Smooth muscle cell of the brain vasculature (primary cell): ENCODE data around the gene PALMD.

ENCODE experiments used
- DNase-seq: peaks from one replicate; pipeline ENCODE4 v3.0.0-alpha.2; 2012; ENCODE audit warnings: low read depth, low spot score

The PALMD gene

GRCh38 chr1:99658031-99658290 is 12.0 kb downstream of the PALMD start:
- no peak for DNase-seq

GRCh38 chr1:99659755-99660210 is 13.9 kb downstream of the PALMD start:
- DNase-seq, result no peak

DNA sequence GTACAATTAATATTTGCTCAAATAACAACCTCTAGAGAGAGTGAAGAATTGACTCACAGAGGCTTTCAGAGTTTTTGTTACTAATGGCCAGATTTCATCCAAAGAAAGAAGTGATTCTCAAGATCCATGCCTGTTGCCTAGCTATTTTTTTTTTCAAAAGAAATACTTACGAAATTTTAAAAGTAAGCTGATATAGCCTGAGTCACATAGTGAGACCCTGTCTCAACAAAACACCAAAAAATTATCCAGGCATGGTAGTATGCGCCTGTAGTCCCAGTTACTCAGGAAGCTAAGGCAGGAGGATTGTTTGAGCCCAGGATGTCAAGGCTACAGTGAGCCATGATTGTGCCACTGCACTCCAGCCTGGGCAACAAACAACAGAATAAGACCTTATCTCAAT is 14.6 kb downstream of the PALMD start:
- no peak for DNase-seq

DNA sequence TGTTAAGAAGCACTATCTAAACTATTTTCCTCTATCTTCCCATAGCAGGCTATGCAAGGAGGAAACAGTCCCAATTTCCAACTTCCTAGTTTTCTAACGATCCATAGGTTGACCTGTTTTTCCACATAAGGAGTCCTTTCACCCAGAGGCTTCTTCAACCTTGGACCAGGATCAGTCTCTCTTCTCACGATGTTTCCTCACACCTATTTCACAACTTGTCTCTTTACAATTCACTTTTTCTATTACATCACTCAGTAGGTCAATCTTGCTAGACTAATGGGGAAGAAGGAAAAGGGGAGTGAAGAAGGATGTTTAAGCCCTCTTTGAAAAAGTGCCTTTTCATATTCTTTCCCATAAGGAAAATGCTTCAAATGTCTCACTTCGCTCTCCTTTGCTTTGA is 15.9 kb downstream of the PALMD start:
- no peak for DNase-seq

- no peak for DNase-seq
Measured at GRCh38 chr1:99662539-99663080, 16.7 kb downstream of the PALMD start.

GRCh38 chr1:99663501-99663900 is 17.6 kb downstream of the PALMD start:
- DNase-seq, result no peak

GRCh38 chr1:99665212-99665611 is 19.3 kb downstream of the PALMD start:
- no peak for DNase-seq

GRCh38 chr1:99669376-99669775 is 23.5 kb downstream of the PALMD start:
- DNase-seq, result no peak

GRCh38 chr1:99669821-99670220 is 23.9 kb downstream of the PALMD start:
- DNase-seq, result no peak

DNA sequence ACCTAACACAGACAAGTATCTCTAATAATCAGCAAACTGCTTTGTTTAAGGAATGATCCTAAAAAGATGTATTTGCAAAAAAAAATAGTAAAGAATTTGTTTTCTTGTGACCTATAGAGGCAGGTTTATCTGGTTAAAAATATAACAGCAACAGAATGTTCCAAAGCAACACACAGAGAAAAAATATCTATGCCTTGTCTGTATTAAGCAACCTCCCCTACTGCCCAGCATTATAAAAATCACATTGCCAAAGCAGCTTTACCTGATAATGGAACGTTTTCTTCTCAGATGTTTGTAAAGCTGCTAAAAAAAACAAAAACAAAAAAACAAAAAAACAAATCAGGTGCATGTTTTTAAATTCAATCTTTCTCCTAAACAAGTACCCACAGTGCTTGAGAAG is 24.7 kb downstream of the PALMD start:
- no peak for DNase-seq

DNA sequence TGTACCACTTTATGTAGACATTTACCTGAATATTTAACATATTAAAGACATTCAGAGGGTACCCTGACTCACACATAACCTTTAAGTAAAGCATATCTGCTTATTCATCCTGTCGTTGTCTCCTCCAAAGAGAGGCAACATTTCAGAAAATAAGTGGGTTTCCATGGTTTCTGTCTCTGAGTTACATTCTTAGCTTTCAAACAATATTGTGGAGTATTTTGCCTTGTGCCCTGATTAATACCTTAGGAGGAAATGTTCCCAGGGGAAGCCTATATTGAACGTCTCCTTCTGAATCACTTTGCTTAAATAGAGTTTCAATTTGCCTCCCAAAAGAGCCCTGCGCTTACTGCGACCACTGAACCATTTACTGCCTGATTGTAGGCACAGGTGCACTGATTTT is 26.1 kb downstream of the PALMD start:
- no peak for DNase-seq

DNA sequence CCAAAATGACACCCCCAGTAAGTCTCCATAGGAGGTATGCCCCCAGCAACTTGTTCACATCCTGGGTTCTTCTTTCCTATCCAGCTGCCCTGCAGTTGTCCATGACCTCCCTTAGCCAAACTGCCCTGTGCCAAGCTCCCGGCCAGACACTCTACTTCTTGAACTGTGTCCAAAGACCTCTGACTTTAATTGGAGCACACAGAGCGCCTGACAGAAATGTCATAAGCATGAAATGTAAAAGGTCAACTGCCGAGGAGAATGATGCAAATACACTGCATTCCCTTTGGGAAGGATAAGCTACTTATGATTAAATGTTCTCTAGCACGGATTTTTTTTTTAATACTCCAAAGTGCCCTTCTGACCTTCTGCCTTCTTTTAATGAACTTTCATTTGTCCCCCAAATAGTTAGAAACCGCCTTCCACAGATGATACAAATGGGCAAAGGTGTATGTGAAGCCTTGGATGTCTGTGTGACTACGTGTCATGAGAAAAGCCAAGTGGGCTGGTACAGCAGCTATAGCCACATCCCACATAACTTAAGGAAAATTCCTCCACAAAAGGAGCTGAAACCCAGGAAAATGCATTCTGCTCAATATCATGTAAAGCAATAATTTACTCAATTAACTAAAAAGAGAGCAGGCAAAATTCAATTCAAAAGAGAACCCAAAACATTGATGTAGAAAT is 26.8 kb downstream of the PALMD start:
- DNase-seq, result peak; percentile 44

DNA sequence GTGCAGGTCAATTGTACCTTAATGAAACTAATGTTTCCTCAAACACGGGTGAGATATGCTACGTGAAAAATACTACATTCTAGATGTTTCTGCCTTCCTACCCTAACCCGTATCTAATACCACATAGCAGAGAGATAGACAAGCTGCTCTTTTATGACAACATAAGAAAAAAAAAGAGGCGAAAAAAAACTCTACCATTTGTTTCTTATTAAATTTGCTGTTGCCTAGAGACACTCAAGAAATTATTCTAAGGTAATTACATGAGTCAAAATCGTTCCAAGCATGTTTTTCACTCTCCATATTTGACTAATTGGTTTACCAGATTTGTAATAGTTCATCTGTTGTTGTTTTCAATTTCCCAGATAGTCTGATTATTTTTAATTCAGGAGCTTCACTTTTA is 27.4 kb downstream of the PALMD start:
- no peak for DNase-seq

DNA sequence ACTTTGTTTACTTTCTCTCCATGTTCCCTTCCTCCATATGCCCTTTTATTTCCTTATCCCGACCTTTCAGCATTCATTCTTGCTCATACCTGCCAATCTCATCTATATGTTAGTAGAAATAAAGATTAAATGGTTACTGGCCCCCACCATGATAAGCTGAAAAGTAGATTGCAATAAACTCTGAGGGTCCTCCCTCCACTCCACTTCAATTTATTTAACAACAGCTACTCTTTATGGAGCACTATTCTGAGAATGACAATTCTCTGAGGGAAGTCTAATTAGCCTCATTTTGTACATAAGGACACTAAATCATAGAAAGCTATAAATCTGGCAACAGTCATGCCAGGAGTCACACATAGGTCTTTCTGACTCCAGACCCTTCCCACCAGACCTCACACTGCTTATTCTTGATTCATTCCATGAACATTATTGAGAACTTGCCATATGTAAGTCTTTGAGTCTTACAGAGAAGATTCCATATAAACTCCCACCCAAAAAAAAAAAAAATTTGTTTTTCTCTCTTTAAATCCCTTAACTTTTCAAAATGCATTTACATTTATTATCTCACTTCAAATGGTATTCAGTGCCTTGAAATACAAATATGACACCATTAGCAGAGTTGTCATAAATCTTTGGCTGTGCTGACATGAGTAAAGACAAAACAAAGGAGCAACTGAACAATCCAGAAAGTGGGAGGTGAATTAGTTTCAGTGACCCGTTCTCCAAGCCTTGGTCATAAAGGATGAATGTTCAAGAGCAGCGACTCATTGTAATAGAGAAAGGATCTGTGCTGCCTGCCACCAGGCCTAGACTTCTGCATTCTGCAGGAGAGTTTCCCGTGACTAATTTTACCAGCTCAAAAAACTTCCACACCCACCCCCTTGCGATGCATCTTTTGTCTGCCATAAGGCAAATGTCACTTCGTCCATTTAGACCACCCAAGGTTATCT is 28.5 kb downstream of the PALMD start:
- DNase-seq, result no peak

DNA sequence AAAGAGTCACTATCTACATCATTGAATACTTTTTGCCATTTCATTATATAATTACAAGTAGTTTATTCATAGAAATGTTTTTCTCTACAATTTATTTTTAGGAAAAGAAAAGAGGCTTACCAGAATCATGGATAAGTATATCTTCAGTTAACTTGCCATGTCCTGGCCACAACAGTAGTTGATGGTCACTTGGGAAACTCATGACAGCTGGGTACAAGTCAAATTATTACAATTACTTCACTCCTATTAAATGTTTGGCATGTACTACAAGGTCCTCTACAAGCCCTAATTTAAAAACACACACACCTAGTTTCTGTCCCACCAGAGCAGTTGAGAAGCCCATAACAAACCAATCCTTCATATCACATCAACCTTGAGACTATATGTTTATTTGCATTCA is 29.4 kb downstream of the PALMD start:
- DNase-seq, result no peak

DNA sequence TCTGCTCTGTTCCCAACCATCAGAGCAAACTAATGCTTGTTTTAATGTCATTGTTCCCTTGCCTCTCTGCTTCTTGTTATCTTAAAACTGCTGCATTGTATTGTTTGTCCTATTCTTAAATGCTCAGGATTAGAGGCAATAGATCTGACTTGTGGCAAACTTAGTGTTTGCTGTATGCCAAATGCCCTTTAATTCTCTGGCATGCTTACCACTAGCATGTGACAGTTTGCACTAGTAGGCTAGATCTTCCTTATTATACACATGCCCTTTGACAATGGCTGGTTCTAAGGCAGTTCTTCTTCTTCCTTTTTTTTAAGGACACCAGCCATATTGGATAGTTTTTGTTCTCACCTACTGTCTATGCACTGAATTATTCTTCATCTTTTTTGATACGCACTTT is 30.1 kb downstream of the PALMD start:
- DNase-seq, result no peak

- no peak for DNase-seq
Measured at GRCh38 chr1:99676876-99677275, 31.0 kb downstream of the PALMD start.

DNA sequence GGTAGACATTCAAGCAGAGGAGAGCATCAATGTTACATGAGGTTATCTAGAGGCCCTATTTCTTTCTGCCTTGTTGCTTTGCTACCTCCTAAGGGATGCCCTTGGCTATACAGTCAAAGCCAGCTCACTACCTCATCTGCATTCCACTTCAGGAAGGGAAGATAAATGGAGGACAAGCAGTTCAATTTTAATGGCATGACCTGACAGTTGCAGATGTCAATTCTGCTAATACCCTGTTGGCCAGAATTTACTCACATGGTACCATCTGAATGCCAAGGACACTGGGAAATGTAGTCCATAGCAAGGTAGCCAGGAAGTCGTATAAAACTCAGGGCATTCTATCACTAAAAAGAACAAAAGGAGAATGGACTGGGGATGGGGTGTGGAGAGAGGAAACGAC is 31.5 kb downstream of the PALMD start:
- DNase-seq, result no peak

- DNase-seq, result no peak
Measured at GRCh38 chr1:99680270-99680669, 34.4 kb downstream of the PALMD start.

DNA sequence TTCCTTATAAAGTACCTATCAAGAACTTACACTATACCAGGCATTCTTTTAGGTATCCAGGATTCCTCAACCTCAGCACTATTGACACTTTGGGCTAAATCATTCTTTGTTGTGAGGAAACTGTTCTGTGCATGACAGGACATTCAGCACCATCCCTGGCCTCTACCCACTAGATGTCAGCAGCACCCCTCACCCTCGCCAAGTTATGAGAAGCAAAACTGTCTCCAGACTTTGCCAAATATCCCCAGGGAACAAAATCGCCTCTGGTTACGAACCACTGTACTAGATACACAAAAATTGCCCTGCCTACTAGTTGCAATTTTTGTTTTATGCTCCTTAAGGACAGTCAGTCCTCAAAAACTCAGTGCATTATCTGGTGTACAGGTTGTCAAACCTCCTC is 35.7 kb downstream of the PALMD start:
- no peak for DNase-seq

DNA sequence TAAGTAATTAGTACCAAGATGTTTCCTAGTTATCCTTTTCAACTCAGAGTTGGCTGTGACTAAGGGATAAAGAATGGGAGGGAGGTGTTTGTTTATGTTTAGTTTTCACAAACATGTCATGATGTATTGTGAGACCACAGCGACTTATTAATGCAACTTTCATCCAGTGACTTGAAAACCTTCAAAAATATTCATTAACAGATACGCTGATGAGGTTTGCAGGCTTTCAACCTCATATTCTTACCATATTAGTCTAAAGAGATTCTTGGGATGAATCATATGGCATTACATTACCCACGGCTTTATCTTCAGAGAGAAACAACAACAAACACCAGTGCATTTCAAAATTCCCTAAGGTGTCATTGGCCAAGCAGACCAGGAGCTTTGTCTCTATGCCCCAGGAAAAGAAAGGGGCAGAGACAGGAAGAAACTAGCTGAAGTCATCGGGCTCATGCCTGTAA is 36.4 kb downstream of the PALMD start:
- no peak for DNase-seq

GRCh38 chr1:99685516-99686180 is 39.7 kb downstream of the PALMD start:
- peak; percentile 78 for DNase-seq
